ENCODE results near the gene ZNF3.

ZNF3 gene

DNA sequence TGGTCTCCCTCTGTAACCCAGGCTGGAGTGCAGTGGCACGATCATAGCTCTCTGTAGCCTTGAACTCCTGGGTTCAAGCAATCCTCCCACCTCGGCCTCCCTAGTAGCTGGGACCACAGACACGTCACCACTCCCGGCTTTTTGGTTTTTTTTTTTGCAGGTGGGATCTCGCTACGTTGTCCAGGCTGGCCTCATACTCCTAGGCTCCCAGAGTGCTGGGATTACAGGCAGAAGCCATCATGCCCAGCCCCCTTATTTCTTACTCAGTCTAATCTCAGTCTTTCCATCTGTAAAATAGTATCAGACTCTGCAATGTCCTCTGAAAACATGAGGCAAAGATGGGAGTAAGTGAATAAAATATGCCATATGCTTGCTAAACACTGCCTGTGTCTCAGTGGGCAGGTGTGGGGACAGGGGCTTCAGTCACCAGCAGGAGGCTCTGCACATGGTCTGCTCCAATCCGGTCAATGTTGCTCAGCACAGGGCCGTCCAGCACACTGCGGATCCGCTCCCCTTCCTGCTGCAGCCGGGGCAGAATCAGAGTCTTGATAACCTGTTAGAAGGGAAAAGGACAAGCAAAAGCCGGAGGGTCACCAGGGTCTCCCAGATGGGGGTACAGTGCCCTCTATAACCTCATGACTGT, 28.1 kb upstream of the ZNF3 start:
- DNase-seq (ENCODE audit: low read depth): no peak

DNA sequence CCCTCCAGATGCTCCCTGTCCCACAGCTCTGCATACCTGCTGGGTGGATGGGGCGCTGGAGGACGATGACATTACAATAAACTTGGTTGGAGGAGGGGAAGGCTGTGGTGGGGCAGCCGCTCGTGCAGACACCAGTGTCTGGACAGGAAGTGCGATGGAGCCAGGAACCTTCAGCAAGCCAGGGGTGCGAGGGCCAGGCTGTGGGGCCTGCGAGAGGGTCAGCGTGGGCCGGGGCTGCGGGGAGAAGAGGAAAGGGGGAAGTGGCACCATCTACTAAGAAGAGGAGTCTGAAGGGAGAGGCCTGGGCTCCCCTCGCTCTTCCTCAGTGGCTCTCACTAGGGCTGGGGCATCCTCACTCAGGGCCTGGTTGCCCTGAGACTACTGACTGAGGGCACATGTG, 26.4 kb upstream of the ZNF3 start:
- DNase-seq (ENCODE audit: low read depth): no peak

DNA sequence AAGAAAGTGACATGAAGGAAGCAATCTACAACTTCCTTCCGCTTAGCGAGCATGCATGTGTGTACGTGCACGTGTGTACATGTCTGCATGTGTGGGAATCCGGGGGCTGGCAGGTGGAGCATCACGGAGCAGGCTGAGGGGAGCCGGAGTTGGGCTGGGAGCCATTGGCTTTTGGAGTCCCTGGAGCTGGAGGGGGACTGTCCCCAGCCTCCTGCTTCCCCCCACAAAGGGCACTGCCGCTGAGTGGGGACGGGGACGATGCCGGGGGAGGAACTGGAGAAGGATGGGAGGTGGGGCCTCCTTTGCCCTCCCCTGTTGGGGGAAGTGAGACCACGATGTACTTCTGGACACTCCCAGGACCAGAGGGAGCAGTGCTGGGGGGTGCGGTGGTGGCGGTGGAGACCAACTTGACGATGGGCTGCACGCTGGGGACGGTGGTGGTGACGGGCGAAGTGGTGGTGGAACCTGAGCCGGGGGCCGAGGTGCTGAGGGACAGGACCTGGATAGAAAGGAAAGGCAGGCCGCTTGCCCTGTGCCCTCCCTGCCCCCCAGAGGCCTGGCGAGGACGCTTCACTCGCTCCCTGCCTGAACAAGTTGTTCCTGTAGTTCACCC, 25.7 kb upstream of the ZNF3 start:
- no peak for DNase-seq (ENCODE audit: low read depth)

DNA sequence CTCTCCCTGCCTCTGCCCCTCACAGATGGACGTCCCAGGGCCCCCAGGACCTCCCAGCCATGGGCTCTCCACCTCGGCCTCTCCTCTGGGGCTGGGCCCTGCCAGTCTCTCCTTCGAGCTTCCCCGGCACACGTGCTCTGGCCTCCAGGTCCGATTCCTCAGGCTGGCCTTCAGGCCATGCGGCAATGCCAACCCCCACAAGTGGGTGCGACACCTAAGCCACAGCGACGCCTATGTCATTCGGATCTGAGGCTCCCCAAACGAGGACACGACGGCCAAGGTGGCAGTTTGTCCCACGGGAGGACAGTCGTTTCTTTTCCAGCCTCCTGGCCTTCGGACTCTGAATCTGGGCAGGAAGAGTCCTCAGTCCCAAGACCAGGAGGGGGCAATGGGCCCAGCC, 25.1 kb upstream of the ZNF3 start:
- DNase-seq (ENCODE audit: low read depth): no peak

DNA sequence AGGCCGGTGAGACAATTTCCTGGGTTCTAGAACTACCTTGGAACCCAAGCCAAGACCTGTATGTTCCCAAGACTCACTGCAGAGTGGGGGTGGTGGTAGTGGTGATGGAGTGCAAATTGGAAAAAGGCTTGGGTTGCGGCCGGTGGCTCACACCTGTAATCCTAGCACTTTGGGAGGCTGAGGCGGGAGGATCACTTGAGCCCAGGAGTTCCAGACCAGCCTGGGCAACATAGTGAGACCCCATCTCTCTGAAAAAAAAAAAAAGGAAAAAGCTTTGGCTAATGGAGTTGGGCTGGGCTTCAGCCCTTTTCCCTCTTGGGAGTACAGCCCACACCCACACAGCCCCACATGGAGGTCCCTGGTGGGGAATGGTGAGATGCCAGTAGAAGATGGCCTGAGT, 24.0 kb upstream of the ZNF3 start:
- no peak for DNase-seq (ENCODE audit: low read depth)

DNA sequence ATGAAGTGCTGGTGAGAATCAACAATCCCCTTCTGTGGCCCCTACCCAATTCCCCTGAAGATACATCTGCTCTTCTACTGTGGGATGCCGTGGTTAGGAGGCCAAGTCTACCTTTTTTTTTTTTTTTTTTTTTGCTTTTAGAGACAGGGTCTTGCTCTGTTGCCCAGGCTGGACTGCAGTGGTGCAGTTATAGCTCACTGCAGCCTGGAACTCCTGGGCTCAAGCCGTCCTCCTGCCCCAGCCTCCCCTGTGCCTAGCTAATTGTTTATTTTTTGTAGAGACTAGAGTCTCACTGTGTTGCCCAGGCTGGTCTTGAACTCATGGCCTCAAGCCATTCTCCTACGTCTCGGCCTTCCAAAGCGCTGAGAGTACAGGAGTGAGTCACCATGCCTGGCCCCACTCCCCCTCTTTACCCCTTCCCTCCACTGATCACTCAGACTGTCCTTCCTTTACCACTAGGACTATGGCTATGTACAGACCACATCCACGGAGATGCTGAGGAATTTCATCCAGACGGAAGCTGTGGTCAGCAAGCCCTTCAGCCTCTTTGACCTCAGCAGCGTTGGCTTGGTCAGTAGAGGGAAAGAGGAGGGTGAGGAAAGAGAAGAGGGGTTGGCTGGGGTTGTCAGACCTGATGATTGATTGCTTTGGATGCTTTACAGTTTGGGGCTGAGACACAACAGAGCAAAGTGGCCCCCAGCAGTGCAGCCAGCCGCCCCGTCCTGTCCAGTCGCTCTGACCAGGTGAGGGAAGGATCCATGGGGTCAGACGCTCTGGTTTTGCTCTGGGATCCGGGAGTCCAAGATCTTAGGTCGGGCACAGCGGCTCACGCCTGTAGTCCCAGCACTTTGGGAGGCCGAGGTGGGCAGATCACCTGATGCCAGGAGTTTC, 21.7 kb upstream of the ZNF3 start:
- no peak for DNase-seq (ENCODE audit: low read depth)

DNA sequence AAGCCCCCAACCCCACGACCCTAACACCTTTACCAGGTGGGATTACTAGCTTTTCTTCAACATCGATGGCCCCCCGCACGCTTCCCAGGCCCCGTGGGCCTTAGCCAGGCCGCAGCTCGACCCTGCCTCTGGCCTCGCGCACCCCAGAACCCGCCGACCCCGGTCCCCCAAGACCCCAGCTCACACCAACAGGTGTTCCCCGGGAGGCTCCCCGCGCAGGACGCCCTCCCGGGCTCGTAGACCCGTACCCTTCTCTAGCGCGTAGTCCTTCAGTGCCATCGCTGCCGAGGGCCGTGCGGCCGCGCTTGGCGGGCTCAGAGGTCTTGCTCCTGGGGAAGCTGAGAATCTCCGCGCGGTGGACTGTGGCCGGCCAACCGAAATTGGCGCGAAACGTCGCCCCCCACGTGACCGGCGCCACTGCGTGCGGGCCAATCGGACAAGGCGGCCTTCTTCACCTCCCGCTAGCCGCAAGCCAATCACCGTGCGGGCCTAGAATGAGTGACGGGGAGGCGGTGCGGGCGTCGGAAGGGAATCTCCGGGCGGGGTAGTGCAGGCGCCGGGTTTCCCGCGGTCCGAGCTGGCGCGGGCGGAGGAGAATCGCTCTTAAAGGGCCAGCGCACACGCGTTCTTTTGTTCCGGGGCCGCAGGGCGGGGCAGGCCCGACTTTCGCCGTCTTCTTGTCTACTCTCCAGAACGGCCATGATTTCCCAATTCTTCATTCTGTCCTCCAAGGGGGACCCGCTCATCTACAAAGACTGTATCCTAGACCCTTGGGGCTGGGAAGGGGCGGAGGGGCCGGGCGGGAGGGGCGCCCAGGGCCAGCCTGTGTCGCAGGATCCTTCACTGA, 19.7 kb upstream of the ZNF3 start, which contains the start of the genes AP4M1 and MCM7:
Gene AP4M1, plus strand, starts transcription at position 628 of the 847 bp plus-strand sequence. Its CDS starts 72 bp downstream, at position 700.
Gene MCM7, minus strand, starts transcription at position 382 of the 847 bp plus-strand sequence. Its CDS starts 103 bp downstream, at position 279.
- peak; percentile 98 for DNase-seq (ENCODE audit: low read depth)

DNA sequence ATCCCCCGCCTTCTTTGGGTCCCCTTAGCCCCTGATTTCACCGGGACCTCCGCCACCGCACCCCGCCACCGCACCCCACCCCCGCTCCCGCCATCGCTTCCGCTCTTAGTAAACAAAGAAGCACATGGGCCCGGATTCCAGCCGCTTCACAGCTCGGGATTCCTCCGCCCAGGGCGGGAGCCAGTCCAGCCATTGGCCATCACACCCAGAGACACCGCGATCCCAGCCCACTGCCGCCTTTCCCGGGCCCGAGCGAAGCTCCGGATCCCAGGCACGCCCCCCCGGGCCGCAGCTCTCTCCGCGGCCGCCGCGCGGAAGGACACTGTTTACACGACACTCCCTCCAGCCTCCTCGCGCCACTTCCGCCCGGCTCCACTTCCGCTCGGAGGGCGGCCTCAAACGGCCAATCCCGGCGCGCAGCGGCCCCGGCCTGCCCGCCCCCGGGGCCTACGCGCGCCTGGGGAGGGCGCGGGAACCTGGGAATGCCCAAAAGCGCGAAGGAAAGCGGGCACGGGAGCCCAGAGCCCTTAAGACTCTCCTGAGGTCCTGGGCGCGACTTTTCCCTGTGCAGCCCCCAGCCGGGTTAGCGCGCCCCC, 19.0 kb upstream of the ZNF3 start:
- peak; percentile 80 for DNase-seq (ENCODE audit: low read depth)

DNA sequence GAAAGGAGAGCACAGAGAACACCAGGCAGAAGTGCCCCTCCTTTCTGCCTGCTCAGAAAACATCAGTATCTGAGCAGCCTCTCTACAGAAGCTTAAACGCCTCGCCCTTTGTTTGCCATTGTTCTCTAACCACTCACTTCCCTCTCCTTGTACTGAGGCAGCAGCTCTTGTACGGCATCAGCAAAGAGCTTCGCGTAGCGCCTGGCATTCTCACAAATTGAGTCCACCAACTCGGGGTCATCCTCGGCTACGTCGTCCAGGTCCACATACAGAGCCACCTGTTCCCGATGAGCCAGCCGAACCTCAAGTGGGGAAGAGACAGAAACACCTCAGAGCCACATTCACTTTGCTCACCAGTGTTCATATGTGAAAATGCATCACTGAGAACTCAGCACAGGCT, 17.9 kb upstream of the ZNF3 start:
- DNase-seq (ENCODE audit: low read depth): no peak

DNA sequence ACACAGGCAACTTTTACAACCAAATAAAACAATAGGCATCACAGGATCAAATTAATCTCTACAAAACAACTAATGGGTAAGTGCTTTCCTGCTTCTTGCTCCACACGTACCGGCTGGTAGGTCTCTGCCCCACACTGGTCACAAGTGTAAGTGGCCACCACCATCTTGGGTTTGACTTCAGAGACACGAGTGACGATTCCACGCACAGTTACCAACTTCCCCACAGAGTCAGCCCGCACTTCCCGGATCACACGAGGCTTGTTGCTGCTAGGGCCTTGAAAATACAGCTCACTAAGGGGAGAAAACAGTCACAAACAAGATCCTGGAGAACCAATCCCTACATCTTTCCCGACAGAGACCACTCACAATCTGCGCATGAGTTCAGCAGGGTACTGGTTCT, 17.4 kb upstream of the ZNF3 start:
- no peak for DNase-seq (ENCODE audit: low read depth)

DNA sequence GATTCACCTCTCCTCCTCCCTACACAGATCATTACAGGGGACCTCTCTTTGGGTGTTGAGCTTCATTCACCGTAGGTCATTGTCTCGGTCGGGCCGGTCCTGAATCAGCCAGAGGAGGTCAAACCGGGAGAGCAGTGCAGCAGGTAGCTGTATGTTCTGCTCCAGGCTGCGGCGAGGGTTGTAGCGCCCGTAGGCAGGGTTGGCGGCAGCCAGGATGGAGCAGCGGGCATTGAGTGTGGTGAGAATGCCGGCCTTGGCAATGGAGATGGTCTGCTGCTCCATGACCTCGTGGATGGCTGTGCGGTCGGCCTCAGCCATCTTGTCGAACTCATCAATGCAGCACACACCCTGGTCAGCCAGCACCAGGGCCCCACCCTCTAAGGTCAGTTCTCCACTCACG, 14.2 kb upstream of the ZNF3 start:
- DNase-seq (ENCODE audit: low read depth): no peak

DNA sequence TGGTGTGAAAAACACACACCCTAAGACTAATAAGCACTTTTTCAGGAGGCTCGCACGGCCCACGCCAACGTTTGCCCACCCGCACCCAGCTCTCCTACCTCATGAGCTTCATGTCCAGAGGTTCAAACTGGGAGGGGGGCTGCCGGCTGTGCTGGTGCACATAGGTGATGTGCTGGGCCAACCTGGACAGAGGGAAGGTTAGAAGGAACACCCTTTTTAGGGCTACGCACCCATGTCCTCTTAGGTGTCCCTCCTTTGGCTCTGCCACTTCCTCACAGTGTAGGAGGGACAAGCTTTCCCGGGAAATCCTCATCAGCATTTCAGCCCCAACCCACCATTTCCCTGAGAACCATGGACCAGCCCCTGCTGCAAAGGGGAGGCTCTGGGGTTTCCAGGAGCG, 13.8 kb upstream of the ZNF3 start:
- no peak for DNase-seq (ENCODE audit: low read depth)

DNA sequence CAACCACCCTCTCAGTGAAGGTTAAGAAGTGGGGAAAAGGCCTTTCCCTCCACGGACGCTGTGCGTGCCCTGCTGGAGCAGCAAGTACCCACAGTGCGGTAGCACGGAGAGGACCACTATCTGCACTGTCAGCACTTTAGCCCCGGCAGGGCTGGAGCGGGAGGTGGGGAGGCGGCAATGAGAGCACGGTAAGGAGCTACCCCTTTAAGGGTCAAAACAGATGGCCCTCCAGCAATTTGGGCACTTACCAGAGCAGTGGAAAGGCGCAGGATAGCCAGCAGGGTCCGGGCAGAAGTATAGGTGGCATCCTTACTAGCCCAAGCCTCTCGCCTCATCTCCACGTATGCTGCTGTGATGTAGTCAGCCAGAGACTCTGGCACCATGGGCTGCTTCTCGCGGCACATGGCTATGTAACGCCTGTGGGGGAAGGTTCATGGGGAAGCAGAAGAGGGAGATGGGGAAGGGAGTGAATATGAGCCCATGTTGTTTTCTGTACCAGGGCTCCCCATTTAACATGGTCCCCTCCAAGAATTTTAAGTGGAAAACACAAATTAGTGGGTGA, 12.5 kb upstream of the ZNF3 start:
- no peak for DNase-seq (ENCODE audit: low read depth)

DNA sequence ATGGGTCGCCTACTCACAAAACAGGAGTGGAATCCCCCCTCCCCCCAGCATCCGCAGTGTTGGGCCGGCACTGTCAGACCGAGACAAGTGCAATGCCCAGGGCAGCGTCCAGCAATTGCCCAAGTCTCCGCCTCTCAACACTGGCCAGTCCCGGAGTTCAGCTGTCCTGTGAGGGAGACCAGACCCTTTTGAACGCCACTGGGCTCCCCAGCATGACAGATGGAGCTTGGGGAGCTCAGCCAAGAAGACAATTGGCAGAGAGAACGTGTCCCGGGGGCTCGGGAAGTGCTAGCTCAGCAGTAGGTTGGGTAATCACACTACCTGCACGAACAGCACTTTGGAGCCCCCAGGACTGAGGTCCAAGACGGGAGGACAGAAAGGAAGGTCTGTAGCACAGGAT, 12.0 kb upstream of the ZNF3 start:
- no peak for DNase-seq (ENCODE audit: low read depth)

DNA sequence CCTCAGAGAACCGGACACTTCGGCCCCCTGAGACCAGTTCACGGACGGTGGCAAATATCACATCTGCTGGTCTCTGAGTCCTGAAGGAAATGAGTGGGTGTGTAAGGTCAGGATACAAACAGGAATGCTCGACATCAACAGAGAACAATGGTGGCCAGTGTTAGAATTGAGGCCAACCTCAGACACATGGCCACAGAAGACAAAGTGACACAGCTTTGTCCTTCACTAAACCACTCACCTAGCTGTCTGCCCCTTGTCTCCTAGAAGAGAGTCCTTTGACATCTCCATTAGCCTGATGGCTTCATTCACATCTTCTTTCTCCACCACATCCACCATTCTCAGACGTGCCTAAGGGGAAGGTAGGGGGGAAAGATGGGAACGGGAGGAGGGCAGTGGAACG, 11.5 kb upstream of the ZNF3 start:
- no peak for DNase-seq (ENCODE audit: low read depth)

DNA sequence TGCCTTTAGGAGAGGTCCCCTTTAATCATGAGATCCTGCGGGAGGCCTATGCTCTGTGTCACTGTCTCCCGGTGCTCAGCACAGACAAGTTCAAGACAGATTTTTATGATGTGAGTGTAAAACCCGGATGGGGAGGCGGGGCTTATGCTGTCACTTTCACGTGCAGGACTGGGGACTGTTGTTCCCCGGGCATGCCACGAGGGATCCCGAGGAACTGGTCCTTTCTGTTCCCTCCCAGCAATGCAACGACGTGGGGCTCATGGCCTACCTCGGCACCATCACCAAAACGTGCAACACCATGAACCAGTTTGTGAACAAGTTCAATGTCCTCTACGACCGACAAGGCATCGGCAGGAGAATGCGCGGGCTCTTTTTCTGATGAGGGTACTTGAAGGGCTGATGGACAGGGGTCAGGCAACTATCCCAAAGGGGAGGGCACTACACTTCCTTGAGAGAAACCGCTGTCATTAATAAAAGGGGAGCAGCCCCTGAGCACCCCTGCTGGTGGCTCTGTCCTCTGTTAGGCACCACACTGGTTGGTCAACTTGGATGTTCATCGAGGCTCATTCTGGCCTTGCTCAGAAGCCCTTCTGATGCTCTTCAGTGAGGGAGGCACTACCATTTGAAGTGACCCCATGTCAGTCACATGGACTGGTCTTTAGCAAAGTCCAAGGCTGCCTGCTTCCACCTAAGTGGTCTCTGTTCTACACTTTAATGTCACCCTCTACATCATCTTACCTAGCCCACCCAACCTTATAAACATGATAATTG, 10.1 kb upstream of the ZNF3 start:
- DNase-seq (ENCODE audit: low read depth): no peak

DNA sequence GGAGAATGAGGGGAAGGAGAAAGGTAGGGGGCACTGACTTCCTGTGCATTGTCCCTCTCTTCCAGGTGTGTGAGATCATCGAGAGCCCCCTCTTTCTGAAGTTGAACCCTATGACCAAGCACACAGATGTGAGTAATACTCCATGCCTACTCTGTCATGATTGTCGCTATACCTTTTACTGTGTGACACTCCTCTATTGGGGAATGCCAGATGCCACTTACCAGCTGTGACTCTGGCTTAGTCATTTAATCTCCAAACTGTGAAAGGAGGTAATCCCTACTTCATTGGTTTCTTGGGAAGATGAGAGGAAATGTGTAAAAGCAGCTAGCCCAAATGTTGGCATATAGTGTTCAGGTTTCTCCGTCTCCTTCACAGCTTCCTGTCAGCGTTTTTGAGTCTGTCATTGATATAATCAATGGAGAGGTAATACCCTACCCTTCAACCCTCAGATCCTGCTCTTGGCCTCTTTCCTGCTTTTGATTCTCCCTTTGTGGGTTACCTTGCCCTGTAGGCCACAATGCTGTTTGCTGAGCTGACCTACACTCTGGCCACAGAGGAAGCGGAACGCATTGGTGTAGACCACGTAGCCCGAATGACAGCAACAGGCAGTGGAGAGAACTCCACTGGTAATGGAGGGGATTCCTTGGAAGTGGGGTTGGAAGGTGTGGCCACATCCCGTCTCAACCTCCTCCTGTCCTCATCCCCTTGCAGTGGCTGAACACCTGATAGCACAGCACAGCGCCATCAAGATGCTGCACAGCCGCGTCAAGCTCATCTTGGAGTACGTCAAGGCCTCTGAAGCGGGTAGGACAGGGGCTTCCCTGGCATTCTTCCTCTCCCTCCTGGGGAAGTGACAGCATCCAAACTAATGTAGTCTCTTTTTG, 9.2 kb upstream of the ZNF3 start:
- DNase-seq (ENCODE audit: low read depth): no peak

DNA sequence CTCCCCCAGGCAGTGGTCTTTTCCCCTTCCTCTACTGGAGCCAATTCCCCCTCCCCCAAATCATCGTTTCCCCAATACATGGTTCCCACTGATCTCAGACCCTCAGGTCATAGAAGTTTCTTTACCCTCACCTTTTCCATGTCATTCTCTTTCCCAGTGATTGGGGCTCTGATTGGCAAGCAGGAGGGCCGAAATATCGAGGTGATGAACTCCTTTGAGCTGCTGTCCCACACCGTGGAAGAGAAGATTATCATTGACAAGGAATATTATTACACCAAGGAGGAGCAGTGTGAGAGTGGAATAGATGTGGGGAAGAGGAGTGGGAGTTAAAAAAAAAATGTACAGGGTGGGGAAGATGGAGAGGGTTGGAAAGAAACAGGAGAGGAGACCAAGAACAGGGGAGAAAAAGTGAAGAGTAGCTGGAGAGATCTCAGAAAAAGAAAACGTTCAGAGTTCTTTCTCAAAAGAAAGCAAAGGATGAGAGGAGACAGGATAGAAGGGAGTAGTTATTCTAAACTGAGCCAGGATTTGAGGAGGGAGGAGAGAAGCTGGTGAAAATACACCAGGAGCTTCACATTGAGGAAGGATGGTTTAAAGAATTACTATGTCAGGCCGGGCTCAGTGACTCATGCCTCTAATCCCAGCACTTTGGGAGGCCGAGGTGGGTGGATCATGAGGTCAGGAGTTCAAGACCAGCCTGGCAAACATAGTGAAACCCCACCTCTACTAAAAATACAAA, 8.1 kb upstream of the ZNF3 start:
- DNase-seq (ENCODE audit: low read depth): no peak
